ENCODE measurements around the gene SH3RF1.
"Not testable (repeated sequence)": the region's sequence is repeated elsewhere in the genome, so short reads cannot be mapped to it uniquely, and the experiment has no call there.

Gene SH3RF1

DNA sequence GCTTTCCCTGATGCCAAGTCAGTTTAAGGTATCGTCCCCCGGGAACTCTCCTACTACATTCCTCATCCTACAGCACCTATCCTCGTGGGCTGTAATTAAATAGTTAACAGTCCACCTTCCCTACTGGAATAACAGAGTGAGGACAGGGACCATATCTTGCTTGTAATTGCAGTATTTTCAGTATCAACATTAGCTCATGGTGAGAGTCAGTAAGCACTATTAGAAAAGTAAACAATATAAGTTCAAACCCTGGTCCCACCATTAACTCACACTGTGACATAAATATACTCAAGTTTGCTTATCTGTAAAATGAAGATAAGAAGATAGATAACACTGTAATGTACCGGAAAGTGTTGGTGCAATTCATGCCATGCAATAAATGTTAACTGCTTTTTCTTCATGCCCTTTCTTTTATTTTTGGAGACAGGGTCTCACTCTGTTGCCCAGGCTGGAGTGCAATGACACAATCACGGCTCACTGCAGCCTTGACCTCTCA, 61.3 kb downstream of the SH3RF1 start:
- Histone ChIP-seq H3K9me3 (ENCODE audit: control insufficient read depth, low read length) (no peaks in the 10 kb centered on the region), H3K36me3 (ENCODE audit: control insufficient read depth, insufficient read depth, low read length) (no peaks in the 10 kb centered on the region), H3K27me3 (ENCODE audit: control insufficient read depth, insufficient read depth, low read length) (no peaks in the 10 kb centered on the region), H3K4me1 (ENCODE audit: control insufficient read depth, insufficient read depth, low read length) (peaks cover 24% of the 10 kb centered on the region), H3K9ac (ENCODE audit: low read length) (no peak overlapping the region), H3K4me3 (ENCODE audit: low read length) (no peak overlapping the region)

DNA sequence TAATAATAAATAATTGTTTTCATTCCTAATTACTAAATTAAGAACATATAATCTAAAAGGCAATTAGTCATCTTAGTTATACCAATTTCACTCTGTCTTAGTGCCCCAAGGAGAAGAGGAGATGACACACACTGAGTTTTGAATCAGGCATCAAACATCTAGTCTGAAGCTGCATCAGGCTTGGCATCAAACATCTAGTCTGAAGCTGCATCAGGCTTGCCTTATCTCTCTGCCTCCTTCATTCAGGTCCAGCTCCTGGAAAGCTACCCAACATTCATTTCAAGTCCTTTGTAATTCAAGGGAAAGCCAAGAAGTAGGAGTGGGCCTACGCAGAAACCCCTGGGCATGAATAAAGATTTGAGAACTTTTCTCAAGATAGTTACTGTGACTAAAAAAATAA, 62.2 kb downstream of the SH3RF1 start:
- Histone ChIP-seq H3K4me1 (ENCODE audit: control insufficient read depth, insufficient read depth, low read length) (peaks cover 25% of the 10 kb centered on the region), H3K9ac (ENCODE audit: low read length) (no peak overlapping the region), H3K9me3 (ENCODE audit: control insufficient read depth, low read length) (no peaks in the 10 kb centered on the region), H3K27me3 (ENCODE audit: control insufficient read depth, insufficient read depth, low read length) (no peaks in the 10 kb centered on the region), H3K4me3 (ENCODE audit: low read length) (no peak overlapping the region), H3K36me3 (ENCODE audit: control insufficient read depth, insufficient read depth, low read length) (no peaks in the 10 kb centered on the region)

DNA sequence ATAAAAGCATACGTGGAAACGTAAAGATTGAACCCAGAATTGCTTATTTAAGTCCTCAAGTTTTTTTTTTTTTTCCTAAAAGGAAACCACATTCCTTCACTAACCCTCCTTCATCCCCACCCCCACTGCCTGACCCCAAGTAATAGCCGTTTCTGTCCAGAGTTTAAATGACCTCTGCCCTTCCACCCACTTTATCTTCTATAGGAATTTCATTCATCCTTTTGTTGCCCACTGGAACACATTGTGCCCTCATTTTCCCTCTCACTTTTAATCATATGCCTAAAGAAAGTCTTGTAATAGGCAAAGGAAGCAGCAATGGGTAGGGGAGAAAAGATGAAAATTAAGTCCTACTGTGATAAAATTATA, 62.7 kb downstream of the SH3RF1 start:
- Histone ChIP-seq H3K36me3 (ENCODE audit: control insufficient read depth, insufficient read depth, low read length) (no peaks in the 10 kb centered on the region), H3K4me1 (ENCODE audit: control insufficient read depth, insufficient read depth, low read length) (peaks cover 25% of the 10 kb centered on the region)

DNA sequence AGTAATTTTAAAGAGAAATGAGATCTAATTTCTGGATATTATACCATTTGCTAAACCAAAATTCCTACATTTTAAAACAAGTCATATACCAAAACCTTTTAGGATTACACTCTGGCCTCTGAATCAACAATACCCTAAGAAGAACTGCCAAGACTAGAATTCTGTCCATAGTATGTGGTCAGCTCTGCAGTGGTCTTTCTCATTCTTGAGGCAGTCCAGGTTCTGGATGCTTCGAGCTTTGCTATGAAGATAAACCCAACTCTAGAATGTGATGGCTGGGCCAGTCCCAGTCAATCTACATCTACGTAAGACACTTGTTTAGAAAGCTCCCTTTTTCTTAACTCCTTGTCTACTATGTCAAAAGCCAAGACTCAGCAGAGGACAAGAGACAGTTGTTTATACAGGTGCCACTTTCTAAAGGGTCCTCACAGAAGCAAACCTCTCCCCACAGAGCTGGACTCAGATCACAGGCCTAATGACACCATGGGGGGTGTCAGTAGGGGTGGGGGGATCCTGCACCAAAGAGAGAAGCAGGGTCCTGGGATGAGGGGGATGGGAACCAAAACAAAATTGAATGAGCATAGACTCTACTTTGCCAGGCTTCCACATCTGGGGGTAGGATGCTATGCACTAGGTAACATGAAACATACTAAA, 63.2 kb downstream of the SH3RF1 start:
- Histone ChIP-seq H3K9ac (ENCODE audit: low read length) (no peak overlapping the region), H3K36me3 (ENCODE audit: control insufficient read depth, insufficient read depth, low read length) (no peaks in the 10 kb centered on the region), H3K27me3 (ENCODE audit: control insufficient read depth, insufficient read depth, low read length) (no peaks in the 10 kb centered on the region), H3K9me3 (ENCODE audit: control insufficient read depth, low read length) (no peaks in the 10 kb centered on the region), H3K4me3 (ENCODE audit: low read length) (no peak overlapping the region), H3K4me1 (ENCODE audit: control insufficient read depth, insufficient read depth, low read length) (peaks cover 30% of the 10 kb centered on the region)

More for the DNA sequence above, 62.7 kb downstream of the SH3RF1 start:
- Histone ChIP-seq H3K9ac (ENCODE audit: low read length) (no peak overlapping the region), H3K4me3 (ENCODE audit: low read length) (no peak overlapping the region), H3K27me3 (ENCODE audit: control insufficient read depth, insufficient read depth, low read length) (no peaks in the 10 kb centered on the region), H3K9me3 (ENCODE audit: control insufficient read depth, low read length) (no peaks in the 10 kb centered on the region)

DNA sequence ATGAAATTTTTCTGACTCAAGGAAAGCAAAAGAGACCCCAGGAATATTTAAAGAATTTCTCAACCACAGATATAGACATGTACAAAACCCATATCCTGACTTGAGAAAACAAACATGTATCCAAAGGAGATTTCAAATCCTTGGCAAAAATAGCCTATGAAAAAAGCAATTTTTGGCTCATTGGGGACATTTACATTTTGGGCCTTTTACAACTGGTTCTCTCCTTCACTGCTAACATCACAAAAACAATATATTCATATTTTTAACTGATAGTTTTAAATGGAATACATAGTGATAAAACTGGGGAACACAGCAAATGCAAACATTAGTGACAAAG, 65.0 kb downstream of the SH3RF1 start:
- H3K36me3 ChIP-seq (ENCODE audit: control insufficient read depth, insufficient read depth, low read length): no peaks in the 10 kb centered on the region
- no peak overlapping the region for H3K4me3 ChIP-seq (ENCODE audit: low read length)
- H3K4me1 ChIP-seq (ENCODE audit: control insufficient read depth, insufficient read depth, low read length): peaks cover 48% of the 10 kb centered on the region
- no peaks in the 10 kb centered on the region for H3K27me3 ChIP-seq (ENCODE audit: control insufficient read depth, insufficient read depth, low read length)
- H3K9me3 ChIP-seq (ENCODE audit: control insufficient read depth, low read length): no peaks in the 10 kb centered on the region
- no peak overlapping the region for H3K9ac ChIP-seq (ENCODE audit: low read length)

DNA sequence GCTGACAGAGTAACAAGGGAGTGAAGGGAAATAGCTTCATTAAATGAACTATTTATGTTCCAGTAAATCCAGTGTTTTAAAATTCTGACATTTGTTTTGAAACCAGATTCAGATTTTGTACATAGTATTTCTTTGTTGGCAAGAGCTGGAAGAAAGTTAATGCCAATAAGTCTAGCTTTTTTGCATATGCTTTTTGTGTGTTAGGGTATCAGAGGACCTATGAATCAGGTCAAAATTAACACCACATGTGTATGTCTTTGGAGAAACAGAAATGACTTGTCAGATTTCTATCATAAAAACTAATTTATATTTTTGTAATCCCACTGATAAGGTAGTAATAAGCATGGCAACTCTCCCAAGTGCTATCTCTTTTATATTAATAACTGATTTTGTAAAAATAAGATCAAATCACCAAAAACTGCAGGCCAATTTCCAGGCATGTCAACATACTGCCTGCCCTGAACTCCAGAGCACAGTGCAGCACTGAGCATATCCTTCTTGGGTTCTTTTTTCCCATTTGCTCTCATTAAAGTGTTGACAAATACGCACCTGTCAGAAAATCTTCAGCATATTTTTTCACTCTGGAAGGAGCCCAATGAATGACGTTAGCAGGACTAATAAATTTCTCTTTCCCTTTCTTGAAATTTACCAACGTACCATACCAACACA, 65.5 kb downstream of the SH3RF1 start:
- no peak overlapping the region for H3K4me3 ChIP-seq (ENCODE audit: low read length)
- H3K4me1 ChIP-seq (ENCODE audit: control insufficient read depth, insufficient read depth, low read length): peaks cover 53% of the 10 kb centered on the region
- H3K9ac ChIP-seq (ENCODE audit: low read length): no peak overlapping the region
- no peaks in the 10 kb centered on the region for H3K27me3 ChIP-seq (ENCODE audit: control insufficient read depth, insufficient read depth, low read length)
- no peaks in the 10 kb centered on the region for H3K9me3 ChIP-seq (ENCODE audit: control insufficient read depth, low read length)
- no peaks in the 10 kb centered on the region for H3K36me3 ChIP-seq (ENCODE audit: control insufficient read depth, insufficient read depth, low read length)

DNA sequence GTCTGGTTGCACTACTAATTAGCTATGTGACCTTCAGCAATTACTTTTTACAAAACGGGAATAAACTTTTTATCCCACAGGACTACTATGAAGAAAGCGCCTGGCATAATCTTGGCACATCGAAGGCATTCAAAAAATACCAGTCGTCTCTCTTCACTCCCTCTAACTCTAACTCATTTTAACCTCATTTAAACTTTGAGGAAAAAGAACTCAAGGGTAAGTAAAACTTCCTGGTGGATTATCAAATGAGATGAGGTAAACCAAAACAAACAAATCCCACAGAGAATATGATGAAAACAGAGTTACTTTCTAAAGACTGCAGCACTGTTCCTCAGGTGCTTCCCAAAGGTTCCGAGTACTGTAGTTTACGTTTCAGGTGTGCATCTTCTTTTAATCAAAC, 66.9 kb downstream of the SH3RF1 start:
- H3K9me3 ChIP-seq (ENCODE audit: control insufficient read depth, low read length): no peaks in the 10 kb centered on the region
- no peak overlapping the region for H3K9ac ChIP-seq (ENCODE audit: low read length)
- H3K4me1 ChIP-seq (ENCODE audit: control insufficient read depth, insufficient read depth, low read length): peaks cover 48% of the 10 kb centered on the region
- H3K36me3 ChIP-seq (ENCODE audit: control insufficient read depth, insufficient read depth, low read length): no peaks in the 10 kb centered on the region
- no peaks in the 10 kb centered on the region for H3K27me3 ChIP-seq (ENCODE audit: control insufficient read depth, insufficient read depth, low read length)
- no peak overlapping the region for H3K4me3 ChIP-seq (ENCODE audit: low read length)

DNA sequence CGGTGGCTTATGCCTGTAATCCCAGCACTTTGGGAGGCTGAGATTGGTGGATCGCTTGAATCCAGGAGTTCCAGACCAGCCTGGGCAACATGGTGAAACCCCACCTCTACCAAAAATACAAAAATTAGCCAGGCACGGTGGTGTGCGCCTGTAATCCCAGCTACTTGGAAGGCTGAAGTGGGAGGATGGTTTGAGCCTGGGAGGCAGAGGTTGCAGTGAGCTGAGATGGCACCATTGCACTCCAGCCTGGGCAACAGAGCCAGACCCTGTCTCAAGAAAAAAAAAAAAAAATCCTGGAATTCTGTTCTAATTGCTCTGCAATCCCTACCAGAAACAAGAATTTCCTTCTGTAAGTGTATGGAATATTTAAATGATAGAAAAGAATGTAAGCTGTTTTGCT, 67.5 kb downstream of the SH3RF1 start:
- not testable (repeated sequence) for H3K9me3 ChIP-seq (ENCODE audit: control insufficient read depth, low read length); H3K36me3 ChIP-seq (ENCODE audit: control insufficient read depth, insufficient read depth, low read length); H3K27me3 ChIP-seq (ENCODE audit: control insufficient read depth, insufficient read depth, low read length); H3K9ac ChIP-seq (ENCODE audit: low read length); H3K4me3 ChIP-seq (ENCODE audit: low read length)
- peaks cover 48% of the 10 kb centered on the region for H3K4me1 ChIP-seq (ENCODE audit: control insufficient read depth, insufficient read depth, low read length)

DNA sequence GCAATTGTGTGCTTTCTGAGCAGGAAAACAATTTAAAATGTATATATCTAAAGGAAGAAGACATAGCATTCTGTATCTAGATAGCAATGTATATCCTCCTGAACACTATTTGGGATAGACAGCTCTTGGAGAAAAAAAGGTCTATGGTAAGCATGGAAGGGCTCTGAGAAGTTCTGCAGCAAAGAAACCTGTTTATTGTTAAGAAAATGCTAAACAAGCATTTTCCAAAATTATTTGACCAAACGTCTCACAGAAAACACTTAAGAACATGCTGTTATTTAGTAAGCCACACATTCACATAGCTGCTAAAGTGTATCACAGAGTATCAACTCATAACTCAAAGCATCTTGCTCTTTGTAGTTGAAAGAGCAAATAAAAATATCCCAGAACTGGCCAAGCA, 67.9 kb downstream of the SH3RF1 start:
- H3K9me3 ChIP-seq (ENCODE audit: control insufficient read depth, low read length): no peaks in the 10 kb centered on the region

DNA sequence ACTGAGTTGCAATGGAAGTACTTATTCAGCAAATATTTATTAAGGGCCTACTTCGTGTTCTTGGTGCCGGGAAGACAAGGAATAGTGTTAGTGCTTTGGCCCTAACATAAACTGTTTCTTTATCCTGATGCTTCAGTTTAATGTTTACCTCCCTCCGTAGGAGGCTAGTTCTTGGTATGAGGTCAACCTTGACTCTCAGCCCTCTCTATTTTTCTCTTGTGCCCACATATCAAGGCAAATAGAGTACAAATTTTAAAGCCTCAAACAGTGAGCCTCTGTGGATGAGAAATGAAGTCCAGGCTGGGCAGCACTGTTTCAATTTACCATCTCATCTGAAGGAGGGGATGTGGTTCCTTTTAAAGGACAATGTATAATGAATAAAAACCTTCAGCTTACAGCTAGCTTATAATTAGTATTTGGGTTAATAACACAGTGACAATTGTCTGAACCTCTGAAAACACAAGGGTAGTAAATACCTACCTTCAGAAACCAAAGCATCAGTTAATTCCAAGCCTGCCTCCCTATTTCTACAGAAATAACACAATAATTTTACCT, 68.5 kb downstream of the SH3RF1 start:
- Histone ChIP-seq H3K4me1 (ENCODE audit: control insufficient read depth, insufficient read depth, low read length) (peaks cover 42% of the 10 kb centered on the region), H3K4me3 (ENCODE audit: low read length) (no peak overlapping the region), H3K27me3 (ENCODE audit: control insufficient read depth, insufficient read depth, low read length) (no peaks in the 10 kb centered on the region), H3K9ac (ENCODE audit: low read length) (peak overlapping the region; percentile 44), H3K9me3 (ENCODE audit: control insufficient read depth, low read length) (no peaks in the 10 kb centered on the region), H3K36me3 (ENCODE audit: control insufficient read depth, insufficient read depth, low read length) (no peaks in the 10 kb centered on the region)

More for the DNA sequence above, 67.9 kb downstream of the SH3RF1 start:
- H3K36me3 ChIP-seq (ENCODE audit: control insufficient read depth, insufficient read depth, low read length): no peaks in the 10 kb centered on the region
- no peak overlapping the region for H3K9ac ChIP-seq (ENCODE audit: low read length)
- no peaks in the 10 kb centered on the region for H3K27me3 ChIP-seq (ENCODE audit: control insufficient read depth, insufficient read depth, low read length)
- no peak overlapping the region for H3K4me3 ChIP-seq (ENCODE audit: low read length)
- H3K4me1 ChIP-seq (ENCODE audit: control insufficient read depth, insufficient read depth, low read length): peaks cover 45% of the 10 kb centered on the region

DNA sequence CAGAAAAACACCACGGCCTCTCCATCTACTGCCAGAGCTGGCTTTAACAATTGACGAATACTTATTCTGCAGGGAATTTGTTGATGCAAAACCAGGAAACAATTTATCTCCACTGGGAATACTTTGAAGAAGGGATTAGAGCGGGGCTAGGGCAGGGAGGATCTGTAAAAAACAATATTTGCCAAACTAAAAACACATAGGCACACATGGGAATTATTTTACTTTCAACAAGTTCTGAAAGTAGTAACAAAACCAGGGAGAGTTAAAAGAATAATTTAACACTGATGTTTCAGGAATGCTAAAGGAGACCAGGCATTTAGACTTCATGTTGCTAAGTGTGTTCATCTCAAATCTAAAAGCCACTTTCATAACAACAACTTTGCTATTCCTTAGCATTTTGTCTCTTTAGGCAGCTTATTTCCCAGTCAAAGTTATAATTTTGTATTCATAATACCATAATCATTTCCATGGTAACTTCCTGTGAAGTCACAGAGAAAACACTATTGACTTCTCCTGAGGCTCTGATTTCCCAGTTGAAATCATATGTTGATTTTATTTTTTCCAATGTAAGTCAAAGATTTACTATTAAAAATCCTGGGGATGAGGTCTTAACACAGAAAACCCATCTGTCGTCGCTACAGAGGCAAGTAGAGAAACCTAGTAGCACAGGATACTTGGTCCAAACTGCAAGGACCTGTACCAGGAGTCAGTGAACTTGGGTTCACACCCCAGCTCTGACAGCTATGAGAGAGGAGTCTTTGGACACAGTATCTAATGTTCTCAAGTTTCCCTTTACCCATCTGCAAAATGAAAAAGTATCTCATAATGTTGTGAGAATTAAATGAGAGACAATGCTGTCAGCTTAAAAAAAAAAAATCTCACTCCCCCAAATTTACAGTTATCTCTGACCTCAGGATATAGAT, 69.3 kb downstream of the SH3RF1 start:
- Histone ChIP-seq H3K4me1 (ENCODE audit: control insufficient read depth, insufficient read depth, low read length) (peaks cover 42% of the 10 kb centered on the region), H3K4me3 (ENCODE audit: low read length) (no peak overlapping the region), H3K9me3 (ENCODE audit: control insufficient read depth, low read length) (no peaks in the 10 kb centered on the region)

More for the DNA sequence above, 69.3 kb downstream of the SH3RF1 start:
- Histone ChIP-seq H3K9ac (ENCODE audit: low read length) (peak overlapping the region; percentile 44), H3K36me3 (ENCODE audit: control insufficient read depth, insufficient read depth, low read length) (no peaks in the 10 kb centered on the region), H3K27me3 (ENCODE audit: control insufficient read depth, insufficient read depth, low read length) (no peaks in the 10 kb centered on the region)

All from mucosa of stomach (tissue), 1 donor.